Mesenchymal stem cell (in vitro differentiated cells and primary cell): Measurements from ENCODE around the gene MVP.
"Not testable (repeated sequence)": the region's sequence is repeated elsewhere in the genome, so short reads cannot be mapped to it uniquely, and the experiment has no call there.

Experiments used
- DNase-seq: peaks from one replicate; pipeline ENCODE4 v3.0.0-alpha.2; 2013
- H2AFZ ChIP-seq: one replicate; pipeline ENCODE4 v1.6.1; 2013; ENCODE audit warnings: low read depth, mild to moderate bottlenecking, control low read depth, inconsistent platforms, low read length, moderate library complexity
- H2AK5ac ChIP-seq: 2 replicates; pipeline ENCODE4 v1.6.1; 2013; ENCODE audit warnings: low read length, moderate library complexity, mild to moderate bottlenecking, inconsistent platforms; ENCODE audit not compliant: severe bottlenecking
- H2BK120ac ChIP-seq: one replicate; pipeline ENCODE4 v1.6.1; 2013; ENCODE audit warnings: low read depth, mild to moderate bottlenecking, inconsistent platforms, low read length, moderate library complexity
- H2BK12ac ChIP-seq, 2 experiments: one replicate each; pipeline ENCODE4 v1.6.1; 2013; ENCODE audit warnings: inconsistent platforms in 2 of 2, low read length in 2 of 2, mild to moderate bottlenecking in 2 of 2, moderate library complexity in 2 of 2, control low read depth in 1 of 2
- H2BK15ac ChIP-seq: one replicate; pipeline ENCODE4 v1.6.1; 2013; ENCODE audit warnings: mild to moderate bottlenecking, low read depth, inconsistent platforms; ENCODE audit not compliant: poor library complexity, severe bottlenecking
- H2BK5ac ChIP-seq: 2 replicates; pipeline ENCODE4 v1.6.1; 2013; ENCODE audit warnings: low read depth, mild to moderate bottlenecking, low read length, control low read depth, inconsistent platforms; ENCODE audit not compliant: poor library complexity, severe bottlenecking
- H3K14ac ChIP-seq, 2 experiments: one replicate each; pipeline ENCODE4 v1.6.1; 2013; ENCODE audit warnings: inconsistent platforms in 2 of 2, low read length in 2 of 2, control low read depth in 1 of 2, mild to moderate bottlenecking in 1 of 2, moderate library complexity in 1 of 2
- H3K18ac ChIP-seq, 2 experiments: one replicate each; pipeline ENCODE4 v1.6.1; 2013; ENCODE audit warnings: inconsistent platforms in 2 of 2, low read length in 2 of 2, control low read depth in 1 of 2, low read depth in 1 of 2, mild to moderate bottlenecking in 1 of 2
- H3K23ac ChIP-seq, 2 experiments: one replicate each; pipeline ENCODE4 v1.6.1; 2013; ENCODE audit warnings: inconsistent platforms in 2 of 2, low read length in 2 of 2, mild to moderate bottlenecking in 2 of 2, moderate library complexity in 2 of 2, control low read depth in 1 of 2
- H3K27ac ChIP-seq: 2 replicates; pipeline ENCODE4 v1.5.1; 2013; ENCODE audit warnings: mild to moderate bottlenecking, moderate library complexity, low read length, control low read depth, inconsistent platforms; ENCODE audit not compliant: poor library complexity, severe bottlenecking
- H3K27me3 ChIP-seq, 2 experiments: 2 replicates each; pipeline versions ENCODE4 v1.6.1 to v1.7.0; 2013; ENCODE audit warnings: low read length in 2 of 2, mild to moderate bottlenecking in 2 of 2, moderate library complexity in 2 of 2, control low read depth in 1 of 2, inconsistent platforms in 1 of 2; ENCODE audit not compliant: control insufficient read depth in 1 of 2, insufficient read depth in 1 of 2
- H3K36me3 ChIP-seq, 2 experiments: 2 replicates each; pipeline versions ENCODE4 v1.6.1 to v1.7.0; 2013; ENCODE audit warnings: low read length in 2 of 2, control low read depth in 1 of 2, inconsistent platforms in 1 of 2, low read depth in 1 of 2, mild to moderate bottlenecking in 1 of 2; ENCODE audit not compliant: insufficient read depth in 2 of 2, control insufficient read depth in 1 of 2
- H3K4ac ChIP-seq, 2 experiments: one replicate each; pipeline ENCODE4 v1.6.1; 2013; ENCODE audit warnings: inconsistent platforms in 2 of 2, low read length in 2 of 2, mild to moderate bottlenecking in 2 of 2, moderate library complexity in 2 of 2, control low read depth in 1 of 2, low read depth in 1 of 2
- H3K4me1 ChIP-seq: 2 replicates; pipeline ENCODE4 v1.6.1; 2013; ENCODE audit warnings: low read depth, low read length, control low read depth; ENCODE audit not compliant: control insufficient read depth, insufficient read depth
- H3K4me2 ChIP-seq: 2 replicates; pipeline ENCODE4 v1.6.1; 2013; ENCODE audit warnings: low read length, mild to moderate bottlenecking, inconsistent platforms; ENCODE audit not compliant: poor library complexity, severe bottlenecking
- H3K4me3 ChIP-seq, 2 experiments: 2 replicates each; pipeline versions ENCODE4 v1.5.1 to v1.7.0; 2013; ENCODE audit warnings: low read length in 2 of 2, mild to moderate bottlenecking in 2 of 2, control low read depth in 1 of 2, low read depth in 1 of 2; ENCODE audit not compliant: insufficient read depth in 1 of 2
- H3K79me1 ChIP-seq: replicated peaks from 2 replicates; pipeline ENCODE4 v1.6.1; 2013; ENCODE audit warnings: mild to moderate bottlenecking, control low read depth, low read length, inconsistent platforms; ENCODE audit not compliant: poor library complexity, severe bottlenecking
- H3K9ac ChIP-seq: 2 replicates; pipeline ENCODE4 v1.7.0; 2013; ENCODE audit warnings: mild to moderate bottlenecking, low read length, moderate library complexity
- H3K9me3 ChIP-seq: 2 replicates; pipeline ENCODE4 v1.7.0; 2013; ENCODE audit warnings: mild to moderate bottlenecking, low read length; ENCODE audit not compliant: control insufficient read depth
- H4K8ac ChIP-seq: one replicate; pipeline ENCODE4 v1.6.1; 2013; ENCODE audit warnings: inconsistent platforms, mild to moderate bottlenecking, low read length, moderate library complexity
- H4K91ac ChIP-seq: one replicate; pipeline ENCODE4 v1.6.1; 2013; ENCODE audit warnings: mild to moderate bottlenecking, low read length, inconsistent platforms
- WGBS: methylation state at CpG from one replicate; pipeline ENCODE4 v1.1.7; 2013; ENCODE audit warnings: mixed read lengths; 5-methylcytosine and 5-hydroxymethylcytosine counted together

The MVP gene

GRCh38 chr16:29784901-29785500 is 35.3 kb upstream of the MVP start:
- H2BK15ac ChIP-seq = no peak overlapping the region
- peak overlapping the region; percentile 54 for H3K4me2 ChIP-seq
- no peak overlapping the region for H3K4ac ChIP-seq
- H3K4me1 ChIP-seq = peaks cover 13% of the 10 kb centered on the region
- H2BK120ac ChIP-seq = no peak overlapping the region
- 6% methylated on average over 36 of the region's 38 CpGs for WGBS
- peak overlapping the region; percentile 10 for H4K8ac ChIP-seq
- no peak overlapping the region for H3K27ac ChIP-seq
- H3K14ac ChIP-seq = no peak overlapping the region
- no peak overlapping the region for H2BK12ac ChIP-seq
- H2BK5ac ChIP-seq = no peak overlapping the region
- peak; percentile 77 for DNase-seq
- H3K36me3 ChIP-seq = no peaks in the 10 kb centered on the region
- H2AK5ac ChIP-seq = no peak overlapping the region
- H3K4me3 ChIP-seq = peak overlapping the region in 1 of 2 experiments; percentile 77
- peaks cover 2% of the 10 kb centered on the region for H3K79me1 ChIP-seq
- peaks cover 21% of the 10 kb centered on the region in 2 experiments for H3K27me3 ChIP-seq
- no peaks in the 10 kb centered on the region for H3K9me3 ChIP-seq
- H3K18ac ChIP-seq = peak overlapping the region in 1 of 2 experiments; percentile 76
- H2AFZ ChIP-seq = peak overlapping the region; percentile 98
- no peak overlapping the region for H3K23ac ChIP-seq
- no peak overlapping the region for H4K91ac ChIP-seq
- peak overlapping the region; percentile 44 for H3K9ac ChIP-seq

GRCh38 chr16:29787155-29787554 is 33.1 kb upstream of the MVP start:
- not testable (repeated sequence) for H2BK120ac ChIP-seq, H2BK15ac ChIP-seq, DNase-seq, H3K14ac ChIP-seq, H3K27me3 ChIP-seq, H2AFZ ChIP-seq, H3K4me2 ChIP-seq, H4K91ac ChIP-seq, H3K36me3 ChIP-seq, H3K18ac ChIP-seq, H2BK5ac ChIP-seq, H3K4me3 ChIP-seq, H3K9me3 ChIP-seq, H3K23ac ChIP-seq, H3K79me1 ChIP-seq, H3K27ac ChIP-seq, H4K8ac ChIP-seq, H2BK12ac ChIP-seq, H2AK5ac ChIP-seq, H3K9ac ChIP-seq, H3K4ac ChIP-seq
- WGBS = 95% methylated on average over 4 of the region's 4 CpGs
- H3K4me1 ChIP-seq = peaks cover 15% of the 10 kb centered on the region

GRCh38 chr16:29789775-29790182 is 30.5 kb upstream of the MVP start:
- Histone ChIP-seq H2BK5ac (no peak overlapping the region), H2AFZ (peak overlapping the region; percentile 87), H3K27ac (peak overlapping the region; percentile 77), H2BK120ac (no peak overlapping the region), H3K36me3 (no peaks in the 10 kb centered on the region), H3K23ac (no peak overlapping the region), H4K8ac (peak overlapping the region; percentile 76), H4K91ac (peak overlapping the region; percentile 87), H3K27me3 (no peaks in the 10 kb centered on the region), H3K18ac (peak overlapping the region; percentile 7 to 79), H3K4ac (peak overlapping the region; percentile 12 to 50), H2BK15ac (peak overlapping the region; percentile 4), H3K4me2 (peak overlapping the region; percentile 72), H3K4me1 (peaks cover 15% of the 10 kb centered on the region), H3K79me1 (peaks cover 11% of the 10 kb centered on the region), H3K9me3 (no peaks in the 10 kb centered on the region), H2BK12ac (peak overlapping the region in 1 of 2 experiments; percentile 10), H3K14ac (peak overlapping the region in 1 of 2 experiments; percentile 63), H2AK5ac (no peak overlapping the region), H3K9ac (peak overlapping the region; percentile 90), H3K4me3 (peak overlapping the region; percentile 50 to 91)
- WGBS = 85% methylated on average over 20 of the region's 20 CpGs
- DNase-seq = no peak

- H2BK12ac ChIP-seq = peak within 1 kb of the TSS in 1 of 2 experiments; percentile 10
- H3K23ac ChIP-seq = no peak within 1 kb of the TSS
- peak within 1 kb of the TSS; percentile 87 for H2AFZ ChIP-seq
- peak within 1 kb of the TSS; percentile 4 for H2BK15ac ChIP-seq
- peak within 1 kb of the TSS in 1 of 2 experiments; percentile 63 for H3K14ac ChIP-seq
- no peak within 1 kb of the TSS for H2BK120ac ChIP-seq
- peak within 1 kb of the TSS; percentile 37 to 79 for H3K18ac ChIP-seq
- H3K4me3 ChIP-seq = peak within 1 kb of the TSS; percentile 91 to 98
- peak within 1 kb of the TSS; percentile 40 to 50 for H3K4ac ChIP-seq
- H2BK5ac ChIP-seq = no peak within 1 kb of the TSS
- H3K4me1 ChIP-seq = peaks cover 10% of the 10 kb centered on the region
- WGBS = 3% methylated on average over 66 of the region's 67 CpGs
- H2AK5ac ChIP-seq = no peak within 1 kb of the TSS
- peak within 1 kb of the TSS; percentile 76 for H4K8ac ChIP-seq
- peak within 1 kb of the TSS; percentile 90 for H3K9ac ChIP-seq
- peak within 1 kb of the TSS; percentile 77 for H3K27ac ChIP-seq
- H3K4me2 ChIP-seq = peak within 1 kb of the TSS; percentile 85
- no peaks in the 10 kb centered on the region for H3K27me3 ChIP-seq
- no peaks in the 10 kb centered on the region for H3K9me3 ChIP-seq
- peaks cover 16% of the 10 kb centered on the region for H3K79me1 ChIP-seq
- H3K36me3 ChIP-seq = no peaks in the 10 kb centered on the region
- H4K91ac ChIP-seq = peak within 1 kb of the TSS; percentile 87
- DNase-seq = peak; percentile 98
Observed at GRCh38 chr16:29790183-29790948, 29.9 kb upstream of the MVP start, which contains the start of gene KIF22. KIF22 (plus strand) TSS chr16:29790751; CDS start chr16:29790760, 9 bp downstream.
